MM.1S (cell line): ENCODE measurements around the gene ARID1A.

ENCODE experiments used
- DNase-seq: peaks from one replicate; pipeline ENCODE4 v3.0.0-alpha.2; 2015
- H2AFZ ChIP-seq: fragments of 300-600 bp; sonication (generic); 2 replicates; pipeline ENCODE4 v1.6.0; 2016; ENCODE audit warnings: antibody characterized with exemption, low read length
- H3F3A ChIP-seq: fragments of 300-600 bp; sonication (generic); 2 replicates; pipeline ENCODE4 v1.6.1; 2016; ENCODE audit warnings: mild to moderate bottlenecking, antibody characterized with exemption, low read length, moderate library complexity, mixed read lengths; ENCODE audit not compliant: insufficient read depth
- H3K27ac ChIP-seq: fragments of 300-600 bp; sonication (generic); 2 replicates; pipeline ENCODE4 v1.5.1; 2016; ENCODE audit warnings: mild to moderate bottlenecking, low read length
- H3K27me3 ChIP-seq: fragments of 300-600 bp; sonication (generic); replicated peaks from 2 replicates; pipeline ENCODE4 v1.6.0; 2016; ENCODE audit warnings: low read length; ENCODE audit not compliant: insufficient read depth
- H3K36me3 ChIP-seq: fragments of 300-600 bp; sonication (generic); replicated peaks from 2 replicates; pipeline ENCODE4 v1.6.1; 2016; ENCODE audit warnings: mild to moderate bottlenecking, low read length, mixed read lengths; ENCODE audit not compliant: insufficient read depth
- H3K4me1 ChIP-seq: fragments of 300-600 bp; sonication (generic); 2 replicates; pipeline ENCODE4 v1.6.1; 2016; ENCODE audit warnings: low read length, mixed read lengths
- H3K4me2 ChIP-seq: fragments of 300-600 bp; sonication (generic); 2 replicates; pipeline ENCODE4 v1.6.0; 2016; ENCODE audit warnings: low read depth, low read length
- H3K4me3 ChIP-seq: fragments of 300-600 bp; sonication (generic); 2 replicates; pipeline ENCODE4 v1.5.1; 2016; ENCODE audit warnings: low read length, mixed read lengths
- H3K79me2 ChIP-seq: fragments of 300-600 bp; sonication (generic); 2 replicates; pipeline ENCODE4 v1.6.1; 2016; ENCODE audit warnings: mixed run types, low read length, mixed read lengths
- H3K9ac ChIP-seq: fragments of 300-600 bp; sonication (generic); 2 replicates; pipeline ENCODE4 v1.6.1; 2016; ENCODE audit warnings: low read length, mixed read lengths
- H3K9me2 ChIP-seq: fragments of 300-600 bp; sonication (generic); replicated peaks from 2 replicates; pipeline ENCODE4 v1.6.1; 2016; ENCODE audit warnings: mild to moderate bottlenecking, low read length, mixed read lengths; ENCODE audit not compliant: insufficient read depth
- H3K9me3 ChIP-seq: fragments of 300-600 bp; sonication (generic); replicated peaks from 2 replicates; pipeline ENCODE4 v1.6.1; 2016; ENCODE audit warnings: mild to moderate bottlenecking, low read length, mixed read lengths; ENCODE audit not compliant: insufficient read depth
- H4K20me1 ChIP-seq: fragments of 300-600 bp; sonication (generic); 2 replicates; pipeline ENCODE4 v1.6.1; 2016; ENCODE audit warnings: mild to moderate bottlenecking, low read length, moderate library complexity, mixed read lengths; ENCODE audit not compliant: insufficient read depth
- EZH2 ChIP-seq: fragments of 300-600 bp; sonication (generic); optimal IDR thresholded peaks from 2 replicates; pipeline ENCODE3; 2017; ENCODE audit warnings: low read depth, mild to moderate bottlenecking, antibody characterized with exemption, low read length, mixed read lengths
- EZH2phosphoT487 ChIP-seq: fragments of 300-600 bp; sonication (generic); IDR thresholded peaks from 2 replicates; pipeline ENCODE4 v1.6.1; 2018; ENCODE audit warnings: antibody characterized with exemption, low read length
- TF ChIP-seq, protein P1 (sequence below): fragments of 300-600 bp; sonication (generic); IDR thresholded peaks from 2 replicates; pipeline ENCODE4 v1.5.1; 2016; ENCODE audit warnings: antibody characterized with exemption, low read length, mixed read lengths

Gene ARID1A

DNA sequence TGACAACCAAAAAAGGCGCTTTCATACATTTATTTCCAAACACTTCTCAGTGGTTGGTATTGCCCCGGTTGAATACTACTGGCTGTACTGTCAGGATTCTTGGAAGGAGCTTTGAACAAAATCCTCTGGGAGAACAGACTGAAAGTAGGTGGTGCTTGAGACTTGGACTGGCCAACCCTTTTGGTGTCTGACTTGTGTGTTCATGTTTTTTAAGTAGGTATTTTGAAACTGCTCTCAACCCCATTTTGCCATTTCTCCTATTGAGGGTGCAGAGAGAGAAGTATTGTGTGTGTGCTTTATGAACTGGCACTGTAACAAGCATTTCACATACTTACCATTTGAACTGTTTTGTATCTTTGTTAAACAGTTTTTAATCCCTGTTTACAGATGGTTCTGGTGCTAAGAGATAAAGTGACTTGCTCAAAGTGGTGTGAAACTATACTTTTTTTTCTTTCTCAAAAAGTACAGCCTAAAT is 21.2 kb downstream of the ARID1A start:
- Histone ChIP-seq H4K20me1 (peaks cover 37% of the 10 kb centered on the region; the same call in 1 of the 2 replicates), H3K9ac (no peak overlapping the region), H3F3A (peaks cover 18% of the 10 kb centered on the region), H3K36me3 (peaks cover 7% of the 10 kb centered on the region; the same call in 1 of the 2 replicates), H3K27me3 (no peaks in the 10 kb centered on the region), H3K9me2 (no peaks in the 10 kb centered on the region), H3K27ac (no peak overlapping the region), H3K4me1 (peaks cover 59% of the 10 kb centered on the region), H3K9me3 (no peaks in the 10 kb centered on the region), H3K4me3 (no peak overlapping the region), H2AFZ (no peak overlapping the region), H3K4me2 (no peak overlapping the region), H3K79me2 (peaks cover 98% of the 10 kb centered on the region)
- DNase-seq: no peak
- TF ChIP-seq, protein P1, sequence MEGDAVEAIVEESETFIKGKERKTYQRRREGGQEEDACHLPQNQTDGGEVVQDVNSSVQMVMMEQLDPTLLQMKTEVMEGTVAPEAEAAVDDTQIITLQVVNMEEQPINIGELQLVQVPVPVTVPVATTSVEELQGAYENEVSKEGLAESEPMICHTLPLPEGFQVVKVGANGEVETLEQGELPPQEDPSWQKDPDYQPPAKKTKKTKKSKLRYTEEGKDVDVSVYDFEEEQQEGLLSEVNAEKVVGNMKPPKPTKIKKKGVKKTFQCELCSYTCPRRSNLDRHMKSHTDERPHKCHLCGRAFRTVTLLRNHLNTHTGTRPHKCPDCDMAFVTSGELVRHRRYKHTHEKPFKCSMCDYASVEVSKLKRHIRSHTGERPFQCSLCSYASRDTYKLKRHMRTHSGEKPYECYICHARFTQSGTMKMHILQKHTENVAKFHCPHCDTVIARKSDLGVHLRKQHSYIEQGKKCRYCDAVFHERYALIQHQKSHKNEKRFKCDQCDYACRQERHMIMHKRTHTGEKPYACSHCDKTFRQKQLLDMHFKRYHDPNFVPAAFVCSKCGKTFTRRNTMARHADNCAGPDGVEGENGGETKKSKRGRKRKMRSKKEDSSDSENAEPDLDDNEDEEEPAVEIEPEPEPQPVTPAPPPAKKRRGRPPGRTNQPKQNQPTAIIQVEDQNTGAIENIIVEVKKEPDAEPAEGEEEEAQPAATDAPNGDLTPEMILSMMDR: no peak
- TF ChIP-seq EZH2phosphoT487 (no peak), EZH2 (no peak)

DNA sequence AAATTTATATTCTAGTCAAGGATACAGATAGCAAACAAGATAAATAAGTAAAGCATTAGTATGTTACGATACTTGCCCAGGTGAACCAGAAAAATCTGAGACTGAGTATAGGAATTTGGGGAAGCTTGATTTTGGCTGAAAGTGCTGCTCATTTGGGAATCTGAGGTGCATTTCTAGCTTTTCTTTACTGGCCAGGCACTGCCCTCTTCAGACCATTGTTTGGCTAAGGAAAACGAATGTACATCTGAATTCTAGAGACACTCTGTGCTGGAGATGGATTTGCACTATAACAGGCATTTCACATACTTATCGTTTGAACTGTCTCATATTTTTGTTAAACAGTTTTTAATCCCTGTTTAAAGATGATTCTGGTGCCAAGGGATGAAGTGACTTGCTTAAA is 23.4 kb downstream of the ARID1A start:
- Histone ChIP-seq H3K9ac (no peak overlapping the region), H2AFZ (no peak overlapping the region), H4K20me1 (peaks cover 39% of the 10 kb centered on the region), H3K79me2 (peaks cover 98% of the 10 kb centered on the region), H3K27ac (no peak overlapping the region), H3K4me3 (no peak overlapping the region), H3K36me3 (peaks cover 3% of the 10 kb centered on the region; the same call in 1 of the 2 replicates), H3K27me3 (no peaks in the 10 kb centered on the region), H3K4me1 (peaks cover 74% of the 10 kb centered on the region), H3K9me2 (no peaks in the 10 kb centered on the region), H3K4me2 (no peak overlapping the region), H3F3A (peaks cover 32% of the 10 kb centered on the region), H3K9me3 (no peaks in the 10 kb centered on the region)
- DNase-seq: no peak
- TF ChIP-seq EZH2 (no peak), EZH2phosphoT487 (no peak)
- TF ChIP-seq, protein P1: no peak

DNA sequence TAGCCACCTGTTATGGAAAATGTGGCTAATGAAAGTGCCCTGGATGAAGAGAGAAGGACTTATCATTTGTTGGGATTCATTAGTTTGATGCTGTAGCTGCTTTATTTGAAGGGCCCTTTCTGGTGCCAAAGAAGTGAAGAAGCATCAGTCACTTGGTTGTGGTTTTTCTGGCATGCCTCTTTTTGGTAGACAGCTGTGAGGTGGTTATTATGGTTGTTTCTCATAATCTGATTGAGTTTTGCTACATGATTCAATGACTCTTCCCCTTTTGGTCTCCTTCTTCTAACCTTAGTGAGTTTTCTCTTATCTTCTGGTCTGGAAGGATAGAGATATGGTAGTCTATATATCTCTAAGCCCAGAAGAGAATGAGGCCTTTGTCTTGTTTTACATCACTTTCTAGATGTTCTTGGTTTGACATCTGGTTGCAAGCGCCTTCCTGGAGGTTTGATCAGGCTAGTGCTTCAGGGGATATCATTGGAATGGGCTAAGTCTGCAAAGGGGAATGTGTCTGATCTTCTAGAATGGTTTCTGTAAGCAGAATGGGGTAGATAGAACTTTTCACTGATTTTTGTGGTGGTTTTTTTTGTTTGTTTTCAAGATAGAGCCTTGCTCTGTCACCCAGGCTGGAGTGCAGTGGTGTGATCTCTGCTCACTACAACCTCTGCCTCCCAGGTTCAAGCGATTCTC is 26.0 kb downstream of the ARID1A start:
- Histone ChIP-seq H3K9ac (no peak overlapping the region), H3K4me1 (peaks cover 86% of the 10 kb centered on the region), H2AFZ (no peak overlapping the region), H3F3A (peaks cover 32% of the 10 kb centered on the region), H3K27me3 (no peaks in the 10 kb centered on the region), H3K4me2 (0 out of 2 replicates have a peak overlapping the region, but pooled peaks have one; percentile 17), H3K9me3 (no peaks in the 10 kb centered on the region), H3K79me2 (peaks cover 98% of the 10 kb centered on the region), H3K27ac (peak overlapping the region; percentile 23; the same call in 1 of the 2 replicates), H3K36me3 (no peaks in the 10 kb centered on the region; the same call in 1 of the 2 replicates), H4K20me1 (peaks cover 51% of the 10 kb centered on the region), H3K9me2 (no peaks in the 10 kb centered on the region), H3K4me3 (no peak overlapping the region)
- peak; percentile 36 for DNase-seq
- TF ChIP-seq, protein P1: no peak
- TF ChIP-seq EZH2 (no peak), EZH2phosphoT487 (no peak)
